ENCODE measurements around the gene SLMAP. TPM values are rescaled to one million over a fixed set of nuclear protein-coding genes. Genes with fewer than 3 reads are reported as not detected.
"Not testable (repeated sequence)": the region's sequence is repeated elsewhere in the genome, so short reads cannot be mapped to it uniquely, and the experiment has no call there.

The SLMAP gene
- total and polyA plus RNA-seq, 7 donors, result 28.2 to 745 (median 300) TPM

DNA sequence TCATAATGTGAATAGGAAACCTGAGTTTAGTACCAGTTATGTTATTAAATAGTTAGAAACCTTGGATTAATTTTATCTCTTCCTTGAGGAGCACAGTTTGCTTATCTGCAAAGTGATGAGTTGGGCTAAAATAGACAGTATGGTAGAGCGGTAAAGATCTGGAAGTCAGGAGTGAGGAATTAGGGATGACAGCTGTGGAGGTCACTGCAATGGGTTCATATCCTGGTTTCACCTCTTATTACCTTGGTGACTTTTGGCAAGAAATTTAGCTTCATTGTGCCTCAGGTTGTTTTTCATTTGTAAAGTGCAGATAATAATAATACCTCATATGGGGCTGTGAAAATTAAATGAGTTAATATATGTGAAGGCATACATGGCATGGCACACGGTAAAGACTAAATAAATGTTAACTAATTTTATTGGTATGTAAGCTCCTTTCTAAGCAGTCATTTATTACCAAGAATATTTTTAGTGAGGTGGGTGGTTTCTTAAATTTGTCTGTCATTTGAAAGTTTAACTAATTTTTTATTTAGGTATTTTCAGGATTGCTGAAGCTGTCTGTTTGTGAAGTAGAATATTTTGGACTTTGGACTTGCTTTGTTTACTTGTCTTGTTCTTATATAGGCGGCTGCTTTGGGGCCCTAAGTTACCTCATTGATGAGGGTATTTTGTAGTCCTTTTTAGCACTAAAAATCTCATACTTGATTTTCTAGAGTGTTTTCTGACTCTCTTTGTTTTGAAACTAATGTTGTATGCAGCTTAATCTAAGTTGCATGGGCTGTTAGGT, 41.8 kb downstream of the SLMAP start:
- no peaks in the 10 kb centered on the region for H3K9me3 ChIP-seq
- DNase-seq, result no peak
- no peak overlapping the region for H3K27ac ChIP-seq
- H3K4me1 ChIP-seq, result peaks cover 0 to 79% (median 48%) of the 10 kb centered on the region in 4 donors
- intact Hi-C loops (cut with DNase I), result no loop called here
- H3K4me3 ChIP-seq, result no peak overlapping the region
- H3K27me3 ChIP-seq, result no peaks in the 10 kb centered on the region
- H3K36me3 ChIP-seq, result no peaks in the 10 kb centered on the region
- TF ChIP-seq EP300 (IDR thresholded peaks at IDR 0.05) (no peak), POLR2AphosphoS5 (IDR thresholded peaks at IDR 0.05) (no peak)
- TF ChIP-seq, protein P1, sequence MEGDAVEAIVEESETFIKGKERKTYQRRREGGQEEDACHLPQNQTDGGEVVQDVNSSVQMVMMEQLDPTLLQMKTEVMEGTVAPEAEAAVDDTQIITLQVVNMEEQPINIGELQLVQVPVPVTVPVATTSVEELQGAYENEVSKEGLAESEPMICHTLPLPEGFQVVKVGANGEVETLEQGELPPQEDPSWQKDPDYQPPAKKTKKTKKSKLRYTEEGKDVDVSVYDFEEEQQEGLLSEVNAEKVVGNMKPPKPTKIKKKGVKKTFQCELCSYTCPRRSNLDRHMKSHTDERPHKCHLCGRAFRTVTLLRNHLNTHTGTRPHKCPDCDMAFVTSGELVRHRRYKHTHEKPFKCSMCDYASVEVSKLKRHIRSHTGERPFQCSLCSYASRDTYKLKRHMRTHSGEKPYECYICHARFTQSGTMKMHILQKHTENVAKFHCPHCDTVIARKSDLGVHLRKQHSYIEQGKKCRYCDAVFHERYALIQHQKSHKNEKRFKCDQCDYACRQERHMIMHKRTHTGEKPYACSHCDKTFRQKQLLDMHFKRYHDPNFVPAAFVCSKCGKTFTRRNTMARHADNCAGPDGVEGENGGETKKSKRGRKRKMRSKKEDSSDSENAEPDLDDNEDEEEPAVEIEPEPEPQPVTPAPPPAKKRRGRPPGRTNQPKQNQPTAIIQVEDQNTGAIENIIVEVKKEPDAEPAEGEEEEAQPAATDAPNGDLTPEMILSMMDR (IDR thresholded peaks at IDR 0.05), result no peak
- WGBS, 2 donors, result 41 to 69% methylated on average over 3 of the region's 3 CpGs

DNA sequence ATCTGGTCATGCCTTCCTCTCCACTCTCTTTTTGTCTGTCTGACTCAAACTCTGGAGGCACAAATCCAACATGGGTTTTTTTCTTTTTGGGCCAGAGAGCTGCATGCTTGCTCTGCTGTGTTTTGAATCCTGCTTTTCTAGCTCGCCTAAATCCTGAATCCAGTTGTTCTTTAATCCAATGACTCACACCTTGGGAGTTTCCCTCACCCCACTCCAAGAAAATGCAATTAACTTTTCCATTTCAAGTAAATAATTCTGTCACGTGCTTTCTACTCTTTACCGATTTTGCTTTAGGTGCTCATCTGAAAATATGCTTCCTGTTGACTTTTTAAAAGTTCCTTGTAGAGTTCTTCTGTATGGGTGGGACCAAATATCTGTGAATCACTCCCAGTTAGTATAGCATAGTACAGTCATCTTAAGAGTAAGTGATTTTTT, 47.6 kb downstream of the SLMAP start:
- Histone ChIP-seq H3K27me3 (no peaks in the 10 kb centered on the region), H3K27ac (peak overlapping the region in 3 of 4 donors; percentile 37 to 56 (median 48)), H3K9me3 (no peaks in the 10 kb centered on the region), H3K4me3 (no peak overlapping the region), H3K4me1 (peaks cover 5 to 55% (median 39%) of the 10 kb centered on the region in 4 donors), H3K36me3 (no peaks in the 10 kb centered on the region)
- no peak for TF ChIP-seq POLR2A (IDR thresholded peaks at IDR 0.05)
- TF ChIP-seq POLR2AphosphoS5 (IDR thresholded peaks at IDR 0.05), result no peak
- TF ChIP-seq, protein P1 (IDR thresholded peaks at IDR 0.05), result no peak
- TF ChIP-seq EP300 (IDR thresholded peaks at IDR 0.05), result no peak
- 4 to 15% methylated on average over 3 of the region's 3 CpGs for WGBS, 2 donors
- intact Hi-C loops (cut with DNase I), result no loop called here
- DNase-seq, result no peak

DNA sequence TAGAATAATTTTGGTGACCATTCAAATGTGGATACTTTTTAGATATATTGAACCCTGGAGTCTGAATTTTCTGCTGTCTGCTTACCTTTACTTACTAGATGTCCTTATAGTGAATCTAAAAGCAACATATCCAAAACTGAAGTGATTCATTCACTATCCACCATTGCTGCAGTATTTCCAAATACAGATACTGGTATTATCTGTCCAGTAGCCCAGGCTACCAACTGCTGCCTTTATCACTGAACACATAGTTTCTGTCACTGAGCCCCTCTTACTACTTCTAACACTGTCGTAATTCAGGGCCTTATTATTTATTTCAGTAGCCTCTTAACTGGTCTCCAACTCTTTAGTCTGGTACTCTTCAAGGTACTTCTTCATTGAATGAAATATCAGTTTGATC, 49.2 kb downstream of the SLMAP start:
- H3K9me3 ChIP-seq, result no peaks in the 10 kb centered on the region
- H3K4me3 ChIP-seq, result no peak overlapping the region
- intact Hi-C loops (cut with DNase I), result no loop called here
- TF ChIP-seq EP300 (IDR thresholded peaks at IDR 0.05) (no peak), POLR2AphosphoS5 (IDR thresholded peaks at IDR 0.05) (no peak), POLR2A (IDR thresholded peaks at IDR 0.05) (no peak)
- TF ChIP-seq, protein P1 (IDR thresholded peaks at IDR 0.05), result no peak
- no peaks in the 10 kb centered on the region for H3K36me3 ChIP-seq
- 93 to 94% methylated on average over 1 of the region's 1 CpG for WGBS, 2 donors
- no peaks in the 10 kb centered on the region for H3K27me3 ChIP-seq
- DNase-seq, result no peak
- no peak overlapping the region for H3K27ac ChIP-seq
- peaks cover 5 to 55% (median 42%) of the 10 kb centered on the region in 4 donors for H3K4me1 ChIP-seq

DNA sequence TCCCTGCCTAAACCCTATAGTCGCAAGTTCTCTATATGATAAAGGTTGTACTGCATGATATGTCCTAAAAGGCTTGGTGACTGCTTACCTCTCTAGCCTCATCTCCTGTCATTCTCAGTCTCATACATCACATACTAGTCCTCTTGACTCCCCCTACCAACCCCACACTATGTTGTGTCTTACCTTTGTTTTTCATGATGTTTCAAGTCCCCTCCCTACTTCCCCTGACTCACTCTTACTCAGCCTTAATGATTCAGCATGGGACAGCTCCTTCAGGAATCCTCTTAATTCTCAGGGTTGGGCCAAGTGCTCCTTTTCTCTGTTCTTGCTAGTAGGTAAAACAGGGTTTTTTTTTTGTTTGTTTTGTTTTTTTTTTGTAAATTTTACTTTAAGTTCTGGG, 49.6 kb downstream of the SLMAP start:
- TF ChIP-seq POLR2A (IDR thresholded peaks at IDR 0.05) (no peak), EP300 (IDR thresholded peaks at IDR 0.05) (no peak), POLR2AphosphoS5 (IDR thresholded peaks at IDR 0.05) (no peak)
- TF ChIP-seq, protein P1 (IDR thresholded peaks at IDR 0.05), result no peak
- H3K27me3 ChIP-seq, result no peaks in the 10 kb centered on the region
- no peaks in the 10 kb centered on the region for H3K36me3 ChIP-seq
- intact Hi-C loops (cut with DNase I), result no loop called here
- peaks cover 5 to 58% (median 46%) of the 10 kb centered on the region in 4 donors for H3K4me1 ChIP-seq
- H3K4me3 ChIP-seq, result no peak overlapping the region
- no peak for DNase-seq
- H3K27ac ChIP-seq, result no peak overlapping the region
- 96 to 100% methylated on average over 1 of the region's 1 CpG for WGBS, 2 donors
- no peaks in the 10 kb centered on the region for H3K9me3 ChIP-seq

DNA sequence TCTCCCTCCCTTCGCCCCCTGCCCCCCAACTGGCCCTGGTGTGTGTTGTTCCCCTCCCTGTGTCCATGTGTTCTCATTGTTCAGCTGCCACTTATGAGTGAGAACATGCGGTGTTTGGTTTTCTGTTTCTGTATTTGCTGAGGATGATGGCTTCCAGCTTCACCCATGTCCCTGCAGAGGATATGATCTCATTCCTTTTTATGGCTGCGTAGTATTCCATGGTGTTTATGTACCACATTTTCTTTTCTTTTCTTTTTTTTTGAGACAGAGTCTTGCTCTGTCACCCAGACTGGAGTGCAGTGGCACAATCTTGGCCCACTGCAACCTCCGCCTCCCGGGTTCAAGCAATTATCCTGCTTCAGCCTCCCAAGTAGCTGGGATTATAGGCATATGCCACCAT, 50.1 kb downstream of the SLMAP start:
- H3K27me3 ChIP-seq; intact Hi-C loops (cut with DNase I); H3K27ac ChIP-seq; DNase-seq; H3K4me3 ChIP-seq; H3K36me3 ChIP-seq; H3K9me3 ChIP-seq: not testable (repeated sequence)
- 98% methylated on average over 5 of the region's 5 CpGs for WGBS, 2 donors
- H3K4me1 ChIP-seq, result peaks cover 5 to 58% (median 46%) of the 10 kb centered on the region in 4 donors

All from sigmoid colon (tissue), 7 donors.